DMS53 (cell line): Measurements from ENCODE around the gene DNAH17.

Experiments used
- DNase-seq: peaks from one replicate; lab custom pipeline; 2025; lab: John Stamatoyannopoulos, UW

DNAH17 gene

GRCh38 chr17:78411241-78411857 is 165.8 kb downstream of the DNAH17 start:
- DNase-seq, result peak; percentile 35

GRCh38 chr17:78409191-78409928 is 167.8 kb downstream of the DNAH17 start:
- DNase-seq, result peak; percentile 66

GRCh38 chr17:78408476-78409050 is 168.6 kb downstream of the DNAH17 start:
- no peak for DNase-seq

GRCh38 chr17:78407387-78408000 is 169.7 kb downstream of the DNAH17 start:
- peak; percentile 38 for DNase-seq

- no peak for DNase-seq
Measured at GRCh38 chr17:78406920-78407319, 170.3 kb downstream of the DNAH17 start.

GRCh38 chr17:78406396-78406795 is 170.8 kb downstream of the DNAH17 start:
- no peak for DNase-seq

GRCh38 chr17:78403822-78404221 is 173.4 kb downstream of the DNAH17 start:
- DNase-seq, result no peak

GRCh38 chr17:78401891-78402290 is 175.3 kb downstream of the DNAH17 start:
- DNase-seq, result no peak

GRCh38 chr17:78401246-78401645 is 175.9 kb downstream of the DNAH17 start:
- DNase-seq, result peak; percentile 85

- peak; percentile 89 for DNase-seq
Measured at GRCh38 chr17:78400581-78401240, 176.5 kb downstream of the DNAH17 start.

- peak; percentile 99 for DNase-seq
Measured at GRCh38 chr17:78399693-78400144, 177.5 kb downstream of the DNAH17 start.

- DNase-seq, result peak; percentile 87
Measured at GRCh38 chr17:78399028-78399692, 178.0 kb downstream of the DNAH17 start.

GRCh38 chr17:78398390-78398789 is 178.8 kb downstream of the DNAH17 start:
- DNase-seq, result no peak

- peak; percentile 82 for DNase-seq
Measured at GRCh38 chr17:78397681-78398101, 179.5 kb downstream of the DNAH17 start.

GRCh38 chr17:78396441-78397337 is 180.5 kb downstream of the DNAH17 start:
- DNase-seq, result peak; percentile 66

- peak; percentile 31 for DNase-seq
Measured at GRCh38 chr17:78395155-78395554, 182.0 kb downstream of the DNAH17 start.

- DNase-seq, result peak; percentile 99
Measured at GRCh38 chr17:78394209-78394608, 183.0 kb downstream of the DNAH17 start.

GRCh38 chr17:78393575-78393974 is 183.6 kb downstream of the DNAH17 start:
- DNase-seq, result peak; percentile 45

GRCh38 chr17:78392295-78392694 is 184.9 kb downstream of the DNAH17 start:
- DNase-seq, result no peak

GRCh38 chr17:78391843-78392242 is 185.4 kb downstream of the DNAH17 start:
- DNase-seq, result peak; percentile 37

- DNase-seq, result no peak
Measured at GRCh38 chr17:78391051-78391431, 186.2 kb downstream of the DNAH17 start.
